Measurements from ENCODE around the gene EFL1.
A peak's percentile ranks its signal among the peaks of the same experiment; 100 is the strongest.

GRCh38 chr15:82139823-82140268, 122.7 kb downstream of the EFL1 start:
- no peak for TF ChIP-seq EP300 (conservative IDR thresholded peaks at IDR 0.05; ENCODE audit: poor library complexity, severe bottlenecking)
- TF ChIP-seq, protein P1, sequence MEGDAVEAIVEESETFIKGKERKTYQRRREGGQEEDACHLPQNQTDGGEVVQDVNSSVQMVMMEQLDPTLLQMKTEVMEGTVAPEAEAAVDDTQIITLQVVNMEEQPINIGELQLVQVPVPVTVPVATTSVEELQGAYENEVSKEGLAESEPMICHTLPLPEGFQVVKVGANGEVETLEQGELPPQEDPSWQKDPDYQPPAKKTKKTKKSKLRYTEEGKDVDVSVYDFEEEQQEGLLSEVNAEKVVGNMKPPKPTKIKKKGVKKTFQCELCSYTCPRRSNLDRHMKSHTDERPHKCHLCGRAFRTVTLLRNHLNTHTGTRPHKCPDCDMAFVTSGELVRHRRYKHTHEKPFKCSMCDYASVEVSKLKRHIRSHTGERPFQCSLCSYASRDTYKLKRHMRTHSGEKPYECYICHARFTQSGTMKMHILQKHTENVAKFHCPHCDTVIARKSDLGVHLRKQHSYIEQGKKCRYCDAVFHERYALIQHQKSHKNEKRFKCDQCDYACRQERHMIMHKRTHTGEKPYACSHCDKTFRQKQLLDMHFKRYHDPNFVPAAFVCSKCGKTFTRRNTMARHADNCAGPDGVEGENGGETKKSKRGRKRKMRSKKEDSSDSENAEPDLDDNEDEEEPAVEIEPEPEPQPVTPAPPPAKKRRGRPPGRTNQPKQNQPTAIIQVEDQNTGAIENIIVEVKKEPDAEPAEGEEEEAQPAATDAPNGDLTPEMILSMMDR (IDR thresholded peaks at IDR 0.05; ENCODE audit: poor library complexity, severe bottlenecking): peak; percentile 78
- TF ChIP-seq EZH2 (IDR thresholded peaks at IDR 0.05; ENCODE audit: borderline replicate concordance, insufficient read depth, low read length, poor library complexity, severe bottlenecking): no peak
- no peak for TF ChIP-seq POLR2AphosphoS5 (IDR thresholded peaks at IDR 0.05)
- TF ChIP-seq TAF1 (IDR thresholded peaks at IDR 0.05; ENCODE audit: low read depth): no peak
- peak; percentile 72 for TF ChIP-seq RAD21 (conservative IDR thresholded peaks at IDR 0.05)
